ENCODE results near the gene RBFOX2. TPM values are rescaled to one million over a fixed set of nuclear protein-coding genes. Genes with fewer than 3 reads are reported as not detected.
A peak's percentile ranks its signal among the peaks of the same experiment; 100 is the strongest.

The RBFOX2 gene
- polyA plus RNA-seq, 1 experiment, result 222 TPM

DNA sequence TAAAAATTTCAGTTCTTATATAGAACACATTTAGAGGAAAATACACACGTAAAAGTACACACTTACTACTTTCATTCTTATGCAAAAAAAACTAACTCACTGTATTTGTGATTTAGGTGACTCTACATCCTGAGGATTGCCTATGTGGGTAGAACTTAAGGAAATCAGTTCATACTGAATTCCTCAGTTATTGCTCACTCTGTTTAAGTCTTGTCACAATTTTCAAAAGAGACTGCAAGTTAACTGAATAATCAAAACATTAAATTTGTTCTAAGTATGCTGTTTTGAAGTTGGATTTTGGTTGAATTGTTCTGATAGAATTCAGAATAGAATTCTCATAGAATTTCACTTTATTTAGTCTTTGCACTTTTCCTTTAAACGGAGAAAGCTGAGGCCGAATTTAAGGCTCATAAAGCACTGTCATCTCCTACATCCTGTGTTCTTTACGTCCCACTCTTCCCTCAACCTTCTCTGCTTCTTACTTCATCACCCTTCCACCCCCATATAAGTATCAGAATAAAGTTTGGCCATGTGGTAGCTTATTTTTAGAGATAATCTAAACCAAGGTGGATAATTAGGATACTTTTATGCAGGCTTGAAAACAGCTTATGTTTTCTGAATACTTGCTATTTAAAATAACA lies 251.2 kb downstream of the RBFOX2 start:
- CTCF ChIA-PET, result interaction anchor here (1.0 to 1.3 kb wide), 2 partner anchors 143 to 147 kb away, joined by 3 read pairs; no protein-coding TSS in a partner anchor
- TF ChIP-seq, protein P1, sequence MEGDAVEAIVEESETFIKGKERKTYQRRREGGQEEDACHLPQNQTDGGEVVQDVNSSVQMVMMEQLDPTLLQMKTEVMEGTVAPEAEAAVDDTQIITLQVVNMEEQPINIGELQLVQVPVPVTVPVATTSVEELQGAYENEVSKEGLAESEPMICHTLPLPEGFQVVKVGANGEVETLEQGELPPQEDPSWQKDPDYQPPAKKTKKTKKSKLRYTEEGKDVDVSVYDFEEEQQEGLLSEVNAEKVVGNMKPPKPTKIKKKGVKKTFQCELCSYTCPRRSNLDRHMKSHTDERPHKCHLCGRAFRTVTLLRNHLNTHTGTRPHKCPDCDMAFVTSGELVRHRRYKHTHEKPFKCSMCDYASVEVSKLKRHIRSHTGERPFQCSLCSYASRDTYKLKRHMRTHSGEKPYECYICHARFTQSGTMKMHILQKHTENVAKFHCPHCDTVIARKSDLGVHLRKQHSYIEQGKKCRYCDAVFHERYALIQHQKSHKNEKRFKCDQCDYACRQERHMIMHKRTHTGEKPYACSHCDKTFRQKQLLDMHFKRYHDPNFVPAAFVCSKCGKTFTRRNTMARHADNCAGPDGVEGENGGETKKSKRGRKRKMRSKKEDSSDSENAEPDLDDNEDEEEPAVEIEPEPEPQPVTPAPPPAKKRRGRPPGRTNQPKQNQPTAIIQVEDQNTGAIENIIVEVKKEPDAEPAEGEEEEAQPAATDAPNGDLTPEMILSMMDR (IDR thresholded peaks at IDR 0.05; ENCODE audit: insufficient read depth, low read depth, low read length), result no peak
- no peaks in the 10 kb centered on the region for H3K27me3 ChIP-seq (ENCODE audit: control insufficient read depth, insufficient read depth, low read length)
- POLR2A ChIA-PET, result no interaction called here
- H3K4me3 ChIP-seq (ENCODE audit: low read depth, low read length), result no peak overlapping the region
- no peaks in the 10 kb centered on the region for H3K36me3 ChIP-seq (ENCODE audit: control insufficient read depth, insufficient read depth, low read length)
- DNase-seq (ENCODE audit: low read depth), result no peak

DNA sequence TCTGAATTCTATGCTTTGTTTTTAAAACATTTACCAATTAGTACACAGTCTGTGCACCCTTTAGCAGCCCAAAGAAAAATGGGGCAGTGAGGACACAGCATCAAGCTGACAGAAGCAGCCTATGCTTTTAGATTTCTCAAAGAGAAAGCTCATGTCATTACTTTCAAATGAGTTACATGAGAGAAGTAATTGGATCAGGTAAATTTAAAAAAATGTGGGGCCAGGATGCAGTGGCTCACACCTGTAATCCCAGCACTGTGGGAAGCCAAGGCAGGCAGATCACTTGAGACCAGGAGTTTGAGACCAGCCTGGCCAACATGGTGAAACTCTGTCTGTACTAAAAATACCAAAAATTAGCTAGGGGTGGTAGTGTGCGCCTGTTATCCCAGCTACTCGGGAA lies 253.3 kb downstream of the RBFOX2 start:
- no peak overlapping the region for H3K4me3 ChIP-seq (ENCODE audit: low read depth, low read length)
- DNase-seq (ENCODE audit: low read depth), result no peak
- POLR2A ChIA-PET, result no interaction called here
- H3K36me3 ChIP-seq (ENCODE audit: control insufficient read depth, insufficient read depth, low read length), result no peaks in the 10 kb centered on the region; the same call in 1 of the 2 replicates
- H3K27me3 ChIP-seq (ENCODE audit: control insufficient read depth, insufficient read depth, low read length), result no peaks in the 10 kb centered on the region
- CTCF ChIA-PET, result interaction anchor here (0.6 to 0.9 kb wide), 3 partner anchors 18 to 148 kb away, joined by 4 to 5 read pairs (median 4); no protein-coding TSS in a partner anchor
- TF ChIP-seq, protein P1 (IDR thresholded peaks at IDR 0.05; ENCODE audit: insufficient read depth, low read depth, low read length), result no peak

DNA sequence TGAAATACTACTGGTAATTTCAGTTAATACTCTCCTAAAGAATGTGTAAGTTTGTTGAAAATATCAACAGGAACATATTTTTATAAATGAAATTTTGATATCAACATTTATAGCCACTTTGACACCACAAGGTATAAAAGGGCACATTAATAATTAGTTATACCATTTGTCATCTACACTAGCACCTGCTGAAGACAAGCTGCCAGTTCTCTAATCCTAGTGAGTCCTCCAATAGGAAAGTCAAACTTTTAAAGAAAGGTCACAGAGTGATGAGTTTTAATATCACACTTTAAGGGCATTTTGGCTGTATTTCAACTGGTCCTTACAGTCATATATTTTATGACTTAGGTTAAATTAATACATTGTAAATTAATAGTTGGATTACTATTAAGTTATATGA lies 258.6 kb downstream of the RBFOX2 start:
- no peaks in the 10 kb centered on the region for H3K27me3 ChIP-seq (ENCODE audit: control insufficient read depth, insufficient read depth, low read length)
- POLR2A ChIA-PET, result no interaction called here
- H3K36me3 ChIP-seq (ENCODE audit: control insufficient read depth, insufficient read depth, low read length), result no peaks in the 10 kb centered on the region; the same call in 1 of the 2 replicates
- DNase-seq (ENCODE audit: low read depth), result no peak
- TF ChIP-seq, protein P1 (IDR thresholded peaks at IDR 0.05; ENCODE audit: insufficient read depth, low read depth, low read length), result no peak
- no peak overlapping the region for H3K4me3 ChIP-seq (ENCODE audit: low read depth, low read length)
- CTCF ChIA-PET, result no interaction called here

DNA sequence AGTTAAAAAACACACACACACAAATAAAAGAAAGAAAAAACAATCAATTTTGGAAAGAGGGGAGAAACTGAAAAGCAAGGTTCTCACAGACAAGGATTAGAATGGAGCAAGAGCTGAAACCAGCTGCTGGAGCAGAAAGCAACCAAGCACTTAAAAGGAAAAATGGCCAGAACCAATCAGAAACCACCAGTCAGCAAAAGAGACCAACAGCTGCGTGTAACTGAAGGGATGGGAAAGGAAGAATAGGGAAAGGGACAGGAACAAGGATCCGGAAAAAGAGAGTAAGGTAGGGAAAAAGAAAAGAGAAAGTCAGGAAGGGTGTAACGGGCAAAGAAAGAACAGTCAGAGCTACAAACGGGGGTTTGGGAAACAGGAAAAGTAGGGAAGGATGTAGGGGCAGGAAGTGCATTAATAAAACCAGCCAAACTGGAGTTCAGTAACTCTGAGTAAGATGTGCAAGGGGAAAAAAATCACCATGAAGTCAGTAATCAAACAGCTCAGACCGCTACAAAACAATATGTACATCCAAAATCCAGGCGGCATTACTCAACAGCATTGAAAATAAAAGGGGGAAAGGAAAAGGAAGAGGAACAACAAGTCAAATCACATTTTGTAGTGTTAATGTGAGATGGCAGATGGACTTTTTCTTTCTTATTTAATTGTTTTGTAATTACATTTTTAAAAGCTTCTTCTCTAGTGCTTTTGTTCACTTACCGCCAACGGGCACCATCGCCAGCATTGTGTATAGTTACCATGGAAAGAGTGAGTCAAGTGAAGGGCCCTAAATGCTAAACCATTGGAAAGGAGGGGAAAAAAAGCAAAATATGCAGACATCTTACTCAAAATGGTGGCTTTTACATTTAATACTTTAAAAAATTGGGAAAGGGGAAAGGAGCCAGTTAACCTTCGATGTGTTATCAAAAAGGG lies 261.7 kb downstream of the RBFOX2 start:
- DNase-seq (ENCODE audit: low read depth), result no peak
- Histone ChIP-seq H3K36me3 (ENCODE audit: control insufficient read depth, insufficient read depth, low read length) (no peaks in the 10 kb centered on the region; the same call in 1 of the 2 replicates), H3K27me3 (ENCODE audit: control insufficient read depth, insufficient read depth, low read length) (no peaks in the 10 kb centered on the region), H3K4me3 (ENCODE audit: low read depth, low read length) (no peak overlapping the region)
- ChIA-PET POLR2A (no interaction called here), CTCF (interaction anchor here (0.7 to 1.0 kb wide), 2 partner anchors 9 to 12 kb away, joined by 3 to 4 read pairs; no protein-coding TSS in a partner anchor)
- TF ChIP-seq, protein P1 (IDR thresholded peaks at IDR 0.05; ENCODE audit: insufficient read depth, low read depth, low read length), result no peak

DNA sequence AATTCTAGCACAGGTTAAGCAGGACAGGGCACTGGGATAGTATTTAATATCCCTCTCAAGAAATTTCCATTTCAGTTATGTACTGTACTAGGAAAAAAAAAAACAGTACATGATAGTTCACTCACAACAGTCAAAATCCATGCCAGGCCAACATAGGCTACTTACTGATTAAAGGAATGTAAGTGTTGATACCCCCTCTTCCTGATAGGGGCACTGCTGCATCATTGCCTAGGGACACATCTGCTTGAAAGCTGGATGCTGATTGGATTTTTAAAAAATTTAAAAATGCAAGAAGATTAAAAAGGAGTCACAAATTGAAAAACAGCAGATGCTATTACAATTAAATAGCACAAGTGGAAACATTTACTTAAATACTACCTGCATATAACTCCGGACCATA lies 267.6 kb downstream of the RBFOX2 start:
- no peak for DNase-seq (ENCODE audit: low read depth)
- ChIA-PET POLR2A (no interaction called here), CTCF (no interaction called here)
- peaks cover 8% of the 10 kb centered on the region for H3K36me3 ChIP-seq (ENCODE audit: control insufficient read depth, insufficient read depth, low read length)
- TF ChIP-seq, protein P1 (IDR thresholded peaks at IDR 0.05; ENCODE audit: insufficient read depth, low read depth, low read length), result peak; percentile 29; the same call in 1 of the 2 replicates
- H3K4me3 ChIP-seq (ENCODE audit: low read depth, low read length), result no peak overlapping the region
- H3K27me3 ChIP-seq (ENCODE audit: control insufficient read depth, insufficient read depth, low read length), result no peaks in the 10 kb centered on the region
